CD8-positive, alpha-beta memory T cell (primary cell): Measurements from ENCODE around the gene SH3BP5L. TPM values are rescaled to one million over a fixed set of nuclear protein-coding genes. Genes with fewer than 3 reads are reported as not detected.
"Not testable (repeated sequence)": the region's sequence is repeated elsewhere in the genome, so short reads cannot be mapped to it uniquely, and the experiment has no call there.

Experiments
- CTCF ChIA-PET: fragments of 350-600 bp; sonication (Branson Sonifier 250); formaldehyde crosslinking; loops from one replicate; lab custom pipeline; 2021; ENCODE audit warnings: antibody characterized with exemption; lab: Charles Lee
- POLR2A ChIA-PET: fragments of 350-600 bp; sonication (Branson Sonifier 250); formaldehyde crosslinking; loops from one replicate; lab custom pipeline; 2021; ENCODE audit warnings: antibody characterized with exemption; lab: Charles Lee
- DNase-seq, 5 donors: peaks; one replicate each; pipeline versions ENCODE4 v3.0.0 to v3.0.0-alpha.2; 2020 to 2022; ENCODE audit warnings: mixed read lengths in 1 of 5
- H3K27ac ChIP-seq: one replicate; pipeline ENCODE4 v1.7.0; 2013; ENCODE audit warnings: low read depth, mild to moderate bottlenecking, low read length, moderate library complexity
- H3K27me3 ChIP-seq: 2 replicates; pipeline ENCODE4 v1.7.0; 2013; ENCODE audit warnings: low read length, mild to moderate bottlenecking; ENCODE audit not compliant: insufficient read depth, poor library complexity, severe bottlenecking
- H3K36me3 ChIP-seq: 2 replicates; pipeline ENCODE4 v1.7.0; 2013; ENCODE audit warnings: mild to moderate bottlenecking, low read length, moderate library complexity; ENCODE audit not compliant: insufficient read depth
- H3K4me1 ChIP-seq: 2 replicates; pipeline ENCODE4 v1.7.0; 2013; ENCODE audit warnings: mild to moderate bottlenecking, low read length, moderate library complexity; ENCODE audit not compliant: insufficient read depth
- H3K4me3 ChIP-seq: 2 replicates; pipeline ENCODE4 v1.7.0; 2013; ENCODE audit warnings: mild to moderate bottlenecking, low read length
- H3K9me3 ChIP-seq: 2 replicates; pipeline ENCODE4 v1.7.0; 2013; ENCODE audit warnings: mild to moderate bottlenecking, low read length
- H3K27ac Mint-ChIP-seq, 8 donors: one replicate each; pipeline ENCODE4 v1.8.0; 2020 to 2021; ENCODE audit warnings: mixed read lengths in 8 of 8, mild to moderate bottlenecking in 6 of 8, inconsistent platforms in 3 of 8, moderate library complexity in 3 of 8
- H3K27me3 Mint-ChIP-seq, 2 donors: one replicate each; pipeline ENCODE4 v1.8.0; 2020 to 2021; ENCODE audit warnings: mixed read lengths in 2 of 2, mild to moderate bottlenecking in 1 of 2, moderate library complexity in 1 of 2
- H3K36me3 Mint-ChIP-seq, 3 donors: one replicate each; pipeline ENCODE4 v1.8.0; 2020 to 2021; ENCODE audit warnings: mixed read lengths in 3 of 3, inconsistent platforms in 1 of 3, mild to moderate bottlenecking in 1 of 3
- H3K4me1 Mint-ChIP-seq, 3 donors: one replicate each; pipeline ENCODE4 v1.8.0; 2020 to 2021; ENCODE audit warnings: mixed read lengths in 3 of 3, inconsistent platforms in 1 of 3, mild to moderate bottlenecking in 1 of 3
- H3K4me3 Mint-ChIP-seq, 7 donors: one replicate each; pipeline ENCODE4 v1.8.0; 2020 to 2021; ENCODE audit warnings: mixed read lengths in 7 of 7, mild to moderate bottlenecking in 6 of 7, moderate library complexity in 4 of 7, inconsistent platforms in 2 of 7
- H3K9me3 Mint-ChIP-seq, 5 donors: one replicate each; pipeline ENCODE4 v1.8.0; 2020 to 2022; ENCODE audit warnings: mixed read lengths in 5 of 5, mild to moderate bottlenecking in 3 of 5, moderate library complexity in 2 of 5, inconsistent platforms in 1 of 5
- polyA plus RNA-seq: library from polyadenylated mRNA; unstranded; fragments of 300-500 nt; fragmentation: Illumina TruSeq; gene quantifications from one replicate; pipeline ENCODE4 v1.2.3, GENCODE V29; 2021
- total RNA-seq, 2 experiments: library from RNA; stranded (reverse); gene quantifications; one replicate each; pipeline ENCODE4 v1.2.3, GENCODE V29; 2021

Gene SH3BP5L
- total and polyA plus RNA-seq, 3 experiments from 2014 or later: 3.8 to 21.8 (median 20.1) TPM

DNA sequence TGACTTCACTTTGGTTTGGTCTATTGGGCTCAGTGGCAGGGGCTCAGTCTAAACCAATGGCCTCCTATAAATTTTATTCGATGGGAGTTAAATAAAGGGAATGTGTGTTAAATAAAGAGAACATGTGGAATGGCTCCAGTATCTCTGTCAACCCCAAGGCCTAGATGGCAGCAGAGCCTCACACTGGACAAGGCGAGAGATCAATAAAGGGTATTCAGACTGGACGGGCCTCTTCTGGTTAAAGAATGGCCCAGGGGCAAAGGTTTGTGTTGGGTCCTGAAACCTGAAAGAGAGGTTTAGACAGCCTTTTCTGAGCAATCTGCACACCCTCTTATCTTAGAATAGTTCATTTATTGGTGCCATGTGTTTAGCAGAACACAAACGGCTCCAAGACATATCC lies 34.7 kb downstream of the SH3BP5L start:
- Histone ChIP-seq H3K4me1 (no peaks in the 10 kb centered on the region), H3K36me3 (no peaks in the 10 kb centered on the region), H3K27ac (no peak overlapping the region), H3K9me3 (no peaks in the 10 kb centered on the region), H3K27me3 (no peaks in the 10 kb centered on the region), H3K4me3 (no peak overlapping the region)
- POLR2A ChIA-PET: no interaction called here
- Mint-ChIP-seq H3K27me3 (peaks cover 7 to 16% of the 10 kb centered on the region in 2 donors), H3K36me3 (peaks cover 0 to 7% (median 0%) of the 10 kb centered on the region in 3 donors), H3K27ac (no peak overlapping the region), H3K4me3 (no peak overlapping the region), H3K9me3 (peaks cover 7 to 19% (median 15%) of the 10 kb centered on the region in 5 donors), H3K4me1 (no peaks in the 10 kb centered on the region)
- CTCF ChIA-PET: no interaction called here
- no peak for DNase-seq

DNA sequence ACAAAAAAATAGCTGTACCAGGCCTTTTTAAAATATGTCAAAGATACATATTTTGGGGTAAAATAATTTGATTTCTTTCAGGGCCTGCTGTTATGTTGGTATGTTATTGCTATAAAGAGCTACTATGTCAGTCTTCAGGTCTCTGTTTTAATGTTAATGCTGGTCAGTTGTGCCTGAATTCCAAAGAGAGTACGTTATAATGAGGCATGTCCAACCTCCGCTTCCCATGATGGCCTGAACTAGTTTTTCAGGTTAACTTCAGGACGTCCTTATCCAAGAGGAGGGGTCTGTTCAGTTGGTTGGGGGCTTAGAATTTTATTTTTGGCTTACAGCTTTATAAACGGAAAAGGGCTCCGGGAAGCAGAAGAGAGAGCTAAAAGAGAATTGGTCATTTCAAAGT lies 35.3 kb downstream of the SH3BP5L start:
- H3K4me1 ChIP-seq: no peaks in the 10 kb centered on the region
- CTCF ChIA-PET: no interaction called here
- Mint-ChIP-seq H3K4me1 (no peaks in the 10 kb centered on the region), H3K27me3 (peaks cover 11 to 12% of the 10 kb centered on the region in 2 donors), H3K9me3 (peaks cover 7 to 14% (median 11%) of the 10 kb centered on the region in 5 donors), H3K4me3 (no peak overlapping the region), H3K27ac (no peak overlapping the region), H3K36me3 (peaks cover 0 to 7% (median 0%) of the 10 kb centered on the region in 3 donors)
- POLR2A ChIA-PET: no interaction called here
- H3K36me3 ChIP-seq: no peaks in the 10 kb centered on the region
- H3K9me3 ChIP-seq: no peaks in the 10 kb centered on the region
- DNase-seq: no peak
- H3K4me3 ChIP-seq: no peak overlapping the region
- no peak overlapping the region for H3K27ac ChIP-seq
- H3K27me3 ChIP-seq: no peaks in the 10 kb centered on the region

DNA sequence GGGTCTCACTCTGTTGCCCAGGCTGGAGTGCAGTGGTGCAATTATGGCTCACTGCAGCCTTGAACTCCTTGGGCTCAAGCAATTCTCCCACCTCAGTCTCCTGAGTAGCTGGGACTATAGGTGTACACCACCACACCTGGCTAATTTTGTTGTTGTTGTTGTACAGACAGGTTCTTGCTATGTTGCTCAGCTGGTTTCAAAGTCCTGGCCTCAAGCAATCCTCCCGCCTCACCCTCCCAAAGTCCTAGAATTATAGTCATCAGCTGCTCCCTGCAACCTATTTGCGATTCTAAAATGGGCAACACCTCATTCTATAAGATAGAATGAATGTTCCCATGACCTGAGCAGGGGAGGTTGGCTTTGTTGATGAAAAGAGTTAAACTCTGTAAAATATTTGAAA lies 36.4 kb downstream of the SH3BP5L start:
- H3K27me3 Mint-ChIP-seq: peaks cover 14% of the 10 kb centered on the region in 2 donors
- DNase-seq, H3K4me3 Mint-ChIP-seq, H3K27me3 ChIP-seq, H3K27ac ChIP-seq, H3K4me1 Mint-ChIP-seq, H3K9me3 ChIP-seq, H3K36me3 Mint-ChIP-seq, H3K27ac Mint-ChIP-seq, H3K4me3 ChIP-seq, POLR2A ChIA-PET, H3K9me3 Mint-ChIP-seq, CTCF ChIA-PET, H3K36me3 ChIP-seq, H3K4me1 ChIP-seq: not testable (repeated sequence)

DNA sequence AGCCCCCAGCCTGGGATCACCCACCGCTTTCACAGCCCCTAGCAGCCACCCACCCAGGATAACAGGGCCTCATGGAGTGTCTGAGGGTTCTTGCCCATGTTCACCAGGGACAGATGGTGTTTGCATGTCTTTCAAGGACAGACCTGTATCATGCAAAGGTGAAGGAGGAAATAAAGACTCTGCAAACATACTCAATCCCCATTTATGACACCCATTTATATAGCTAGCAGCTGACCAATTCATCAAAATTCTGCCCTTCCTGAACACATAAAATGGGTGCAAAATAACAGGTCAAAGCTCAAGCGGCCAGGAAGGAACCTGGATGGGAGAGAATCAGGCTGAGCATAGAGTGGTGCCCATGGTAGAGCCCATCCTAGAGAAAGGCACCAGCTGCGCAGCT lies 37.4 kb downstream of the SH3BP5L start:
- Mint-ChIP-seq H3K36me3 (no peaks in the 10 kb centered on the region), H3K9me3 (no peaks in the 10 kb centered on the region), H3K27ac (no peak overlapping the region), H3K4me3 (no peak overlapping the region), H3K27me3 (peaks cover 17 to 20% of the 10 kb centered on the region in 2 donors), H3K4me1 (no peaks in the 10 kb centered on the region)
- Histone ChIP-seq H3K27me3 (no peaks in the 10 kb centered on the region), H3K4me1 (no peaks in the 10 kb centered on the region), H3K27ac (no peak overlapping the region), H3K9me3 (no peaks in the 10 kb centered on the region), H3K36me3 (no peaks in the 10 kb centered on the region), H3K4me3 (no peak overlapping the region)
- POLR2A ChIA-PET: no interaction called here
- CTCF ChIA-PET: no interaction called here
- no peak for DNase-seq

DNA sequence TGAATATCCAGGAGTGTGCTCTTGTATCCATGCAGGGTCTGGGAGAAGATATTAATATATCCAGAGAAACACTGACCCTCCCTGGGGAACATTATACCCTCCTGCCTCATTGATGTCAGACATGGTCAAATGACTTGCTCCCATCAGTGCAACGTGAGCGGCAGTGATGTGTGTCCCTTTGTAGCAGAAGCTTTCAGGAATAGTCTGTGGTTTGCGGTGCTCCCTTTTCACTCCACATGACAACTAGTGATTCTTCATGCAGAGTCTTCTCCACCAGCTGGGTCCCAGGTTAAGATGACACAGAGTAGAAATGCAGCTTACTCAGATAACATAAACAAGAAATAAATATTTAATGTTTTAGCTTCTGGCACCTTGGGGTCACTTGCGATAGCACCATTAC lies 38.3 kb downstream of the SH3BP5L start:
- no peaks in the 10 kb centered on the region for H3K4me1 Mint-ChIP-seq
- H3K4me3 ChIP-seq: no peak overlapping the region
- no peaks in the 10 kb centered on the region for H3K9me3 Mint-ChIP-seq
- no peaks in the 10 kb centered on the region for H3K4me1 ChIP-seq
- no peaks in the 10 kb centered on the region for H3K27me3 ChIP-seq
- no peaks in the 10 kb centered on the region for H3K9me3 ChIP-seq
- peaks cover 24 to 26% of the 10 kb centered on the region in 2 donors for H3K27me3 Mint-ChIP-seq
- H3K36me3 ChIP-seq: no peaks in the 10 kb centered on the region
- H3K36me3 Mint-ChIP-seq: no peaks in the 10 kb centered on the region
- ChIA-PET CTCF (no interaction called here), POLR2A (no interaction called here)
- H3K27ac ChIP-seq: no peak overlapping the region
- DNase-seq: no peak
- H3K27ac Mint-ChIP-seq: no peak overlapping the region
- H3K4me3 Mint-ChIP-seq: no peak overlapping the region

DNA sequence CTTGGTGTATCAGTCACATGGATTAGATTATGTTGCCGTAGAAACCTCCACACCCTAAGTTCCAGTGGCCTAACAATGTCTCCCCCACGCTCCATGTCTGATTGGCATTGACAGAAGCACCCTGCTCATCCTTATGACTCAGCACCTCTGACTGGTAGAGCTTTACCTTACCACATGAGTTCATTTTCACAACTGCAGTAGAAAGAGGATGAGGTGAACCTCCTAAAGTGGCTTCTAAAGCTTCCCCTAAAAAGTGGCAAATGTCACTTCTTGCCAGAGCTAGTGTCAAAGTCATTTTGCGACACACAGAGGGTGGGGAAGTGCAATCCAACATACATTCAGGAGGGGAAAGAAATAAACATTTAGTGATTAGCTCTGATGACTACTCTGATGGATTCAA lies 39.6 kb downstream of the SH3BP5L start:
- ChIA-PET CTCF (no interaction called here), POLR2A (no interaction called here)
- no peak for DNase-seq
- Histone ChIP-seq H3K4me1 (no peaks in the 10 kb centered on the region), H3K4me3 (no peak overlapping the region), H3K36me3 (no peaks in the 10 kb centered on the region), H3K9me3 (no peaks in the 10 kb centered on the region), H3K27ac (no peak overlapping the region), H3K27me3 (no peaks in the 10 kb centered on the region)
- Mint-ChIP-seq H3K27me3 (peaks cover 30 to 38% of the 10 kb centered on the region in 2 donors), H3K4me3 (no peak overlapping the region), H3K4me1 (no peaks in the 10 kb centered on the region), H3K27ac (no peak overlapping the region), H3K9me3 (peaks cover 3 to 7% (median 5%) of the 10 kb centered on the region in 5 donors), H3K36me3 (peaks cover 0 to 10% (median 0%) of the 10 kb centered on the region in 3 donors)

DNA sequence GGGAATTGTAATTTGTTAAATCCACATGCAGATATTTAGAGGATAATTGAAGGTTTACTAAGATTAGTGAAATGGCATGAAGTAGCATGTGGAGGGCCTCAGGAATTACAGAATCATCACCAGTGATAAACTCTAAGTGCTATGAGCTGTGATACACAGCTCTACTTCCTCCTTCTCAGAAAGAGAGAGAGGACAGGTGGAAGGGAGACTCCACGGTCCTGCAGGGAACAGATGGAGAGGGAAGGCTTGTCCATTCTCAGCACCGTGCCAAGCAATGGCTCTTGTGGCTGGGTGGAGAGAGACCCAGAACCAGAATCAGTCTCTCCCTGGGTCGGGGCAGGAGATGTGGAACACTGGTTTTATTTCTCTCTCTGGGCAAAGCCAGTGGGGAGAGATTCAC lies 42.3 kb downstream of the SH3BP5L start:
- Histone ChIP-seq H3K27ac (no peak overlapping the region), H3K4me3 (no peak overlapping the region), H3K27me3 (no peaks in the 10 kb centered on the region), H3K4me1 (no peaks in the 10 kb centered on the region), H3K9me3 (no peaks in the 10 kb centered on the region), H3K36me3 (no peaks in the 10 kb centered on the region)
- CTCF ChIA-PET: no interaction called here
- no peak for DNase-seq
- POLR2A ChIA-PET: no interaction called here
- Mint-ChIP-seq H3K27me3 (peaks cover 20 to 57% of the 10 kb centered on the region in 2 donors), H3K9me3 (peaks cover 6 to 15% (median 10%) of the 10 kb centered on the region in 5 donors), H3K27ac (peak overlapping the region in 1 of 8 donors; percentile 65), H3K36me3 (peaks cover 0 to 11% (median 1%) of the 10 kb centered on the region in 3 donors), H3K4me1 (no peaks in the 10 kb centered on the region), H3K4me3 (no peak overlapping the region)

DNA sequence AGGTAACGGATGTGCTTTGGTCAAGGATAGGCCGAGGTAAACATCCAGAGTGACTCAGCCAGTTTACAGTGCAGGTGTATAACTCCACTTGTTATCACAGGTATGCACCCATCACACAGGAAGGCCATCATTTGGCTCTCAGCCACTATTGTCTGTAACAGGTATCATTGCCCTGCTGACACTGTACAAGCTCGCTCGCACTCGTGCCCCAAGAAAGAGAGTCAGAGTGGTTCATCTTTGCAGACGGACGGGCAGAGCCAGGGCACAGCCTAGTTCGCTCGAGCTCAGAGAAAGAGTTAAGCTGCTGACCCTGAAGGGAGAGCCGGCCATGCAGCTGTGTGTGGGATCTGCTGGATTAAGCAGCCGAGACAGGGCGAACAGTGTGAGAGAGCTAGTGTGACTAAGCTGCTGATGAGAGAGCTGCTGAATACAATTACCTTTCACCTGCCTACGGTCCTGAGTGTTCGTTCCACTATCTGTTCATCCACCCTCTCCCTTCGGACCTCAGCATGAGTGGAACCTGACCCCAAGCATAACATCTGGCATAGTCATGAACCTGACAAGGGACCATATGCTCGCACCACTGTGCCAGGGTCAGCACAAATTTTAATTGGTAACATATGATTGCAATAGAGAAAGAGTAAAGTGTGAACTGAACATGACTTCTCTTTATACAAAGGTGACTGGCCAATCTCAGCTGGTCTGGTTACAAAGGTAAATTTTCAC lies 43.1 kb downstream of the SH3BP5L start:
- no peak for DNase-seq
- no peak overlapping the region for H3K27ac ChIP-seq
- ChIA-PET CTCF (no interaction called here), POLR2A (no interaction called here)
- peaks cover 0 to 14% (median 1%) of the 10 kb centered on the region in 3 donors for H3K36me3 Mint-ChIP-seq
- H3K4me3 Mint-ChIP-seq: no peak overlapping the region
- no peak overlapping the region for H3K27ac Mint-ChIP-seq
- H3K9me3 Mint-ChIP-seq: peaks cover 7 to 19% (median 15%) of the 10 kb centered on the region in 5 donors
- no peaks in the 10 kb centered on the region for H3K36me3 ChIP-seq
- peaks cover 20 to 55% of the 10 kb centered on the region in 2 donors for H3K27me3 Mint-ChIP-seq
- H3K27me3 ChIP-seq: no peaks in the 10 kb centered on the region
- H3K4me1 ChIP-seq: no peaks in the 10 kb centered on the region
- H3K4me3 ChIP-seq: no peak overlapping the region
- no peaks in the 10 kb centered on the region for H3K4me1 Mint-ChIP-seq
- no peaks in the 10 kb centered on the region for H3K9me3 ChIP-seq
